H1 (cell line): ENCODE data around the gene ST8SIA2. TPM values are rescaled to one million over a fixed set of nuclear protein-coding genes. Genes with fewer than 3 reads are reported as not detected.

Experiments
- TBP ChIP-seq: IDR thresholded peaks from 2 replicates; pipeline ENCODE4 v1.6.1; 2011; ENCODE audit warnings: low read depth, low read length, improper control_type of control experiment
- polyA plus RNA-seq, 7 experiments: library from polyadenylated mRNA; depleted of rRNA in 3 of 7; stranded (reverse) in 5 of 7; unstranded in 2 of 7; fragments of >200 nt in 5 of 7; fragments of 200-250 nt in 2 of 7; gene quantifications; 1 replicate in 5 of 7; 2 replicates in 1 of 7; 4 replicates in 1 of 7; pipeline versions ENCODE4 v1.2.1 to v1.2.3, GENCODE V29; 2011 to 2013; ENCODE audit warnings: missing spikeins in 2 of 7, mixed read lengths in 2 of 7
- total RNA-seq: library from RNA; stranded (reverse); fragmentation: NEBNext Ultra II Directional; extraction: Animal tissue kit (Norgen Biotek cat#: 25700); gene quantifications from 2 replicates; pipeline ENCODE4 v1.2.1, GENCODE V29; 2021

Gene ST8SIA2
- total and polyA plus RNA-seq, 2 of the 8 experiments (the other 6 are each of a cell fraction or from before 2014, with no cell fraction given): 3.0 to 4.5 TPM

- TF ChIP-seq TBP: no peak
Measured at GRCh38 chr15:92375057-92375456, 18.6 kb upstream of the ST8SIA2 start (continued).
